Measurements from ENCODE around the gene TSKU.
A peak's percentile ranks its signal among the peaks of the same experiment; 100 is the strongest.
"Not testable (repeated sequence)": the region's sequence is repeated elsewhere in the genome, so short reads cannot be mapped to it uniquely, and the experiment has no call there.

TSKU gene

GRCh38 chr11:76810151-76810853, 27.1 kb downstream of the TSKU start:
- Histone ChIP-seq H3K27ac (no peak overlapping the region), H3K36me3 (ENCODE audit: insufficient read depth, low read length) (no peaks in the 10 kb centered on the region), H3K9me3 (ENCODE audit: low read depth, low read length) (no peaks in the 10 kb centered on the region), H3K4me3 (no peak overlapping the region), H3K9ac (ENCODE audit: insufficient read length) (no peak overlapping the region)
- TF ChIP-seq FOXP2 (optimal IDR thresholded peaks at IDR 0.05; ENCODE audit: control extremely low read depth, extremely low read length, insufficient read depth), result no peak
- no peak for TF ChIP-seq POLR2AphosphoS5 (IDR thresholded peaks at IDR 0.05; ENCODE audit: borderline replicate concordance, low read depth, low read length)
- TF ChIP-seq EZH2 (IDR thresholded peaks at IDR 0.05), result no peak
- no peak for DNase-seq (ENCODE audit: low read depth, low spot score)

DNA sequence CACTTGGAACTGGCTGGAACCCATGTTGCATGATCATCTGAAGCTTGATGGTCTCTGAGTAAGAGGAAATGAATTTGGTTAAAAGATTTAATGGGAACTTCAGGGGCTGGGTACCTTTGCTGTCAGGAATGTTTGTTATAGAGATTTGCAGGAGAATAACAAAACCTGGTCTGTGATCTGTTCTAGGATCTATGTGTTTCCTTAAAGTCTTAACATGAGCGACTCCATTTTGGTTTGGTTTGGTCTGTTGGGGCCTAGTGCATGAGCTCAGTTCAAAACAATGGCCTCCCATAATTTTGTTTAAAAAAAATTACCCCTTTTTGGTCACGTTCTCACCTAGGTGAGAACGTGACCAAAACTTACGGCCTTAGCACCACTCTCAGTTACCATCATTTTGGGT, 28.1 kb downstream of the TSKU start:
- Histone ChIP-seq H3K36me3 (ENCODE audit: insufficient read depth, low read length) (no peaks in the 10 kb centered on the region), H3K9me3 (ENCODE audit: low read depth, low read length) (no peaks in the 10 kb centered on the region), H3K9ac (ENCODE audit: insufficient read length) (no peak overlapping the region), H3K27ac (no peak overlapping the region), H3K4me3 (no peak overlapping the region)
- no peak for TF ChIP-seq POLR2AphosphoS5 (IDR thresholded peaks at IDR 0.05; ENCODE audit: borderline replicate concordance, low read depth, low read length)
- no peak for TF ChIP-seq FOXP2 (optimal IDR thresholded peaks at IDR 0.05; ENCODE audit: control extremely low read depth, extremely low read length, insufficient read depth)
- no peak for TF ChIP-seq EZH2 (IDR thresholded peaks at IDR 0.05)
- DNase-seq (ENCODE audit: low read depth, low spot score), result no peak

DNA sequence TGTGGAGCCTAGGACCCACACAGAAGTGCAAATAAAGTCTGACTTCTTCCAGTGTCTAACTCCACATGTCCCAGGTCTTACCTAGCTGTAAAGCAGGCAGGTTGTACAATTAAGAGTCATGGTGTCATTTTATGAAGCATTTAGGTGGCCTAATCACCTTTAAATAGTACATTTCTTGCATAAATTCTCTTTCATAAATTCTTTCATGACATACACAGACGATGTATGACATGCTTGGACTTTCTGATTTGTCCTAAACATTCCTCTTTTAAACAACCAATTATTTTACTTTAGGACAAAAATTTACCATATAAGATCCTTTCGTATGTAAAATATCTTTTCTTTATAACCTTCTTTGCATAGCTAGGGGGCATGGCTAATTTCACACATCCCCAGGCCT, 31.3 kb downstream of the TSKU start:
- Histone ChIP-seq H3K27ac (no peak overlapping the region), H3K9ac (ENCODE audit: insufficient read length) (no peak overlapping the region), H3K9me3 (ENCODE audit: low read depth, low read length) (no peaks in the 10 kb centered on the region), H3K36me3 (ENCODE audit: insufficient read depth, low read length) (no peaks in the 10 kb centered on the region), H3K4me3 (no peak overlapping the region)
- TF ChIP-seq EZH2 (IDR thresholded peaks at IDR 0.05) (no peak), FOXP2 (optimal IDR thresholded peaks at IDR 0.05; ENCODE audit: control extremely low read depth, extremely low read length, insufficient read depth) (no peak), POLR2AphosphoS5 (IDR thresholded peaks at IDR 0.05; ENCODE audit: borderline replicate concordance, low read depth, low read length) (no peak)
- DNase-seq (ENCODE audit: low read depth, low spot score), result no peak

GRCh38 chr11:76815678-76816077, 32.5 kb downstream of the TSKU start:
- not testable (repeated sequence) for H3K9me3 ChIP-seq (ENCODE audit: low read depth, low read length); H3K9ac ChIP-seq (ENCODE audit: insufficient read length); H3K4me3 ChIP-seq; H3K27ac ChIP-seq; DNase-seq (ENCODE audit: low read depth, low spot score); H3K36me3 ChIP-seq (ENCODE audit: insufficient read depth, low read length)

DNA sequence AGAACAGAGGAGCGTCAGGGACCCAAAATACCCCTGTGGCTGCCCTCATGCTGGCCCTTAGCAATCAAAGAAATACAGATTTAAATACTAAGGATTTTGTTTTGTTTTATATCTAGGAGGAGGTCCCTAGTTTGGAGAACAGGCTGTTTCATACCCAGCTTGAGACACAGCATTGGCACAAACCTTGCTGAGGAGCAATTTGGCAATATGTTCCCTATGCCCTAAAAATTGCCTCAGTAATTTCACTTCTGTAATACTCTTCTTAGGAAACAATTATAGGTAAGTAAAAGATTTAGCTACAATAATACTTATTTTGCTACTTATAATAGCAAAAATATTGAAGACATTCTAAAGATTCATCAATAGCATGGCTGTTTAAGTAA, 37.0 kb downstream of the TSKU start:
- Histone ChIP-seq H3K36me3 (ENCODE audit: insufficient read depth, low read length) (no peaks in the 10 kb centered on the region), H3K27ac (no peak overlapping the region), H3K4me3 (no peak overlapping the region), H3K9me3 (ENCODE audit: low read depth, low read length) (no peaks in the 10 kb centered on the region), H3K9ac (ENCODE audit: insufficient read length) (no peak overlapping the region)
- DNase-seq (ENCODE audit: low read depth, low spot score), result no peak
- TF ChIP-seq EZH2 (IDR thresholded peaks at IDR 0.05), result no peak

DNA sequence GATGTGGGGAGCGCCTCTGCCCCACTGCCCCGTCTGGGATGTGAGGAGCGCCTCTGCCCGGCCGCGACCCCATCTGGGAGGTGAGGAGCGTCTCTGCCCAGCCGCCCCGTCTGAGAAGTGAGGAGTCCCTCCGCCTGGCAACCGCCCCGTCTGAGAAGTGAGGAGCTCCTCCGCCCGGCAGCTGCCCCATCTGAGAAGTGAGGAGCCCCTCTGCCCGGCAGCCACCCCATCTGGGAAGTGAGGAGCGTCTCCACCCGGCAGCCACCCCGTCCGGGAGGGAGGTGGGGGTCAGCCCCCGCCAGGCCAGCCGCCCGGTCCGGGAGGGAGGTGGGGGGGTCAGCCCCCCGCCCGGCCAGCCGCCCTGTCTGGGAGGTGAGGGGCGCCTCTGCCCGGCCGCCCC, 38.2 kb downstream of the TSKU start:
- not testable (repeated sequence) for DNase-seq (ENCODE audit: low read depth, low spot score); H3K9ac ChIP-seq (ENCODE audit: insufficient read length)

DNA sequence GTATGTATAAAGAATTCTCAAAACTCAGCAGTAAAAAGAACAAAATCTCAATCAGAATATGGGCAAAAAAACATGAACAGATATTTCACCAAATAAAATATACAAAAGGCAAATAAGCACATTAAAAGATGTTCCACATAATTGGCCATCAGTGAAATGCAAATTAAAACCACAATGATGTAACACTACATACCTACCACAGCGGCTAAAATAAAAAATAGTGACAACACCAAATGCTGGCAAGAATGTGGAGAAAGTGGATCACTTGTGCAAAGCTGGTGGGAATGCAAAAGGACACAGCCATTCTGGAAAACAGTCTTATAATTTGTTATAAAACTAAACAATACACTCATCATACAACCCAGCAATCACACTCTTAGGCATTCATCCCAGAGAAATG, 39.2 kb downstream of the TSKU start:
- Histone ChIP-seq H3K27ac (no peak overlapping the region), H3K9me3 (ENCODE audit: low read depth, low read length) (no peaks in the 10 kb centered on the region), H3K9ac (ENCODE audit: insufficient read length) (no peak overlapping the region), H3K36me3 (ENCODE audit: insufficient read depth, low read length) (no peaks in the 10 kb centered on the region), H3K4me3 (no peak overlapping the region)
- no peak for DNase-seq (ENCODE audit: low read depth, low spot score)
- TF ChIP-seq POLR2AphosphoS5 (IDR thresholded peaks at IDR 0.05; ENCODE audit: borderline replicate concordance, low read depth, low read length) (no peak), EZH2 (IDR thresholded peaks at IDR 0.05) (no peak), FOXP2 (optimal IDR thresholded peaks at IDR 0.05; ENCODE audit: control extremely low read depth, extremely low read length, insufficient read depth) (no peak)

More for the DNA sequence above, 38.2 kb downstream of the TSKU start:
- not testable (repeated sequence) for H3K4me3 ChIP-seq; H3K36me3 ChIP-seq (ENCODE audit: insufficient read depth, low read length); H3K27ac ChIP-seq; H3K9me3 ChIP-seq (ENCODE audit: low read depth, low read length)

GRCh38 chr11:76823481-76824028, 40.4 kb downstream of the TSKU start:
- Histone ChIP-seq H3K9me3 (ENCODE audit: low read depth, low read length) (no peaks in the 10 kb centered on the region), H3K9ac (ENCODE audit: insufficient read length) (no peak overlapping the region), H3K4me3 (peak overlapping the region; percentile 10; the same call in 1 of the 2 replicates), H3K27ac (no peak overlapping the region), H3K36me3 (ENCODE audit: insufficient read depth, low read length) (no peaks in the 10 kb centered on the region)
- TF ChIP-seq POLR2AphosphoS5 (IDR thresholded peaks at IDR 0.05; ENCODE audit: borderline replicate concordance, low read depth, low read length) (no peak), FOXP2 (optimal IDR thresholded peaks at IDR 0.05; ENCODE audit: control extremely low read depth, extremely low read length, insufficient read depth) (no peak), EZH2 (IDR thresholded peaks at IDR 0.05) (no peak)
- no peak for DNase-seq (ENCODE audit: low read depth, low spot score)

DNA sequence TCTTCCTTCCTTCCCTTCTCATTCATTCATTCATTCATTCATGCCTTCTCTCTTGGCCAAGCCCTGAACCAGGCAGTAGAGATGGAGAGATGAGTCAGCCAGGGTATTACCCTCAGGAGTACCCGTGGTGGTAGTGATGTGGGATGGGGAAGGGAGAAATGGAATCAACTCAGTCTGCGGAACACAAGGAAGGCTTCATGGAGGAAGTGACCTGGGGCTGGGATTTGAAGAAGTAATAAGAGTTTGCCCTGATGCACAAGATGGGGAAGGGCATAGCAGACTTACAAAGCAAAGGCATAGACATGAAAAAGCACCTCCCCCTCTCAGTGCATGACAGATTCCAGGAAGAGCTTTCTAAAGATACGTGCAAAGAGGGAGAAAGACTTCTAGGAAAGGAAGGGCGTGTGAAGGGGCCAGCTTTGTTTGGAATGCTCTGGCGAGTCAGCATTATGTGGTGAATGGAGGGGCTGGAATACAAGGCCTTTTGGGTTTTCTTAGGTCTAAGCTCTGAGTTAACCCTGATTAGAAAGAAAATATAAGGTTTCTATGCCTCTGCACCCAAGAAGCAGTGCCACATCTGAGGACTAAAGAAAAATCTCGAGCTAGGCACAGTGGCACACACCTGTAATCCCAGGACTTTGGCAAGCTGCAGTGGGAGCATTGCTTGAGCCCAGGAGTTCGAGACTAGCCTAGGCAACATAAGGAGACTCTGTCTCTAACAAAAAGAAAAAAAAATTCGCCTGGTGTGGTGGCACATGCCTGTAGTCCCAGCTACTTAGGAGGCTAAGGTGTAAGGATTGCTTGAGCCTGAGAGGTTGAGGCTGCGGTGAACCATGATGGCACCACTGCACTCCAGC, 41.2 kb downstream of the TSKU start:
- no peaks in the 10 kb centered on the region for H3K9me3 ChIP-seq (ENCODE audit: low read depth, low read length)
- no peak overlapping the region for H3K27ac ChIP-seq
- TF ChIP-seq EZH2 (IDR thresholded peaks at IDR 0.05), result no peak
- no peak for TF ChIP-seq FOXP2 (optimal IDR thresholded peaks at IDR 0.05; ENCODE audit: control extremely low read depth, extremely low read length, insufficient read depth)
- TF ChIP-seq POLR2AphosphoS5 (IDR thresholded peaks at IDR 0.05; ENCODE audit: borderline replicate concordance, low read depth, low read length), result no peak
- no peaks in the 10 kb centered on the region for H3K36me3 ChIP-seq (ENCODE audit: insufficient read depth, low read length)
- no peak overlapping the region for H3K4me3 ChIP-seq
- no peak for DNase-seq (ENCODE audit: low read depth, low spot score)
- no peak overlapping the region for H3K9ac ChIP-seq (ENCODE audit: insufficient read length)

Measured in SK-N-MC (cell line).